ENCODE data around the gene SLC25A11. TPM values are rescaled to one million over a fixed set of nuclear protein-coding genes. Genes with fewer than 3 reads are reported as not detected.

The SLC25A11 gene
- total RNA-seq, 4 donors from 2014 or later: 25.3 to 85.5 (median 27.9) TPM

DNA sequence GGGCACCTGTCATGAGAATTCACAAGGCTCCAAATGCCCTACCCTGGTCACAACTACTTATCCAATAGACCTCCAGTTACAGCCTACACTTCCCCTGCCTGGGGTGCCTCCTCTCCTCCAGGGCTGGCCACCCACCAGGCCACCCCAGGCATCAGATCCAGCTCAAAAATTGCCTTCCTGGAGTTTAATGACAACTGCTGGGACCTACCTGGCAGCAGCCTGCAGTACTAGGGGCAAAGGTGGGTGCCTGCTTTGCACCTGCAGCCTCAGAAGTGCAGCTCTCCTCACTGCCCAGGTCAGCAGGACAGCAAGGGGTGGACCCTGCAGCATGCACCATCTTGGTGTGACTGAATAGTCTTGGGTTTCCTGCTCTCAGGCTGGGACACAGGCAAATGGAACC lies 4.2 kb downstream of the SLC25A11 start:
- TF ChIP-seq, protein P1, sequence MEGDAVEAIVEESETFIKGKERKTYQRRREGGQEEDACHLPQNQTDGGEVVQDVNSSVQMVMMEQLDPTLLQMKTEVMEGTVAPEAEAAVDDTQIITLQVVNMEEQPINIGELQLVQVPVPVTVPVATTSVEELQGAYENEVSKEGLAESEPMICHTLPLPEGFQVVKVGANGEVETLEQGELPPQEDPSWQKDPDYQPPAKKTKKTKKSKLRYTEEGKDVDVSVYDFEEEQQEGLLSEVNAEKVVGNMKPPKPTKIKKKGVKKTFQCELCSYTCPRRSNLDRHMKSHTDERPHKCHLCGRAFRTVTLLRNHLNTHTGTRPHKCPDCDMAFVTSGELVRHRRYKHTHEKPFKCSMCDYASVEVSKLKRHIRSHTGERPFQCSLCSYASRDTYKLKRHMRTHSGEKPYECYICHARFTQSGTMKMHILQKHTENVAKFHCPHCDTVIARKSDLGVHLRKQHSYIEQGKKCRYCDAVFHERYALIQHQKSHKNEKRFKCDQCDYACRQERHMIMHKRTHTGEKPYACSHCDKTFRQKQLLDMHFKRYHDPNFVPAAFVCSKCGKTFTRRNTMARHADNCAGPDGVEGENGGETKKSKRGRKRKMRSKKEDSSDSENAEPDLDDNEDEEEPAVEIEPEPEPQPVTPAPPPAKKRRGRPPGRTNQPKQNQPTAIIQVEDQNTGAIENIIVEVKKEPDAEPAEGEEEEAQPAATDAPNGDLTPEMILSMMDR (IDR thresholded peaks at IDR 0.05; ENCODE audit: low read depth): no peak

DNA sequence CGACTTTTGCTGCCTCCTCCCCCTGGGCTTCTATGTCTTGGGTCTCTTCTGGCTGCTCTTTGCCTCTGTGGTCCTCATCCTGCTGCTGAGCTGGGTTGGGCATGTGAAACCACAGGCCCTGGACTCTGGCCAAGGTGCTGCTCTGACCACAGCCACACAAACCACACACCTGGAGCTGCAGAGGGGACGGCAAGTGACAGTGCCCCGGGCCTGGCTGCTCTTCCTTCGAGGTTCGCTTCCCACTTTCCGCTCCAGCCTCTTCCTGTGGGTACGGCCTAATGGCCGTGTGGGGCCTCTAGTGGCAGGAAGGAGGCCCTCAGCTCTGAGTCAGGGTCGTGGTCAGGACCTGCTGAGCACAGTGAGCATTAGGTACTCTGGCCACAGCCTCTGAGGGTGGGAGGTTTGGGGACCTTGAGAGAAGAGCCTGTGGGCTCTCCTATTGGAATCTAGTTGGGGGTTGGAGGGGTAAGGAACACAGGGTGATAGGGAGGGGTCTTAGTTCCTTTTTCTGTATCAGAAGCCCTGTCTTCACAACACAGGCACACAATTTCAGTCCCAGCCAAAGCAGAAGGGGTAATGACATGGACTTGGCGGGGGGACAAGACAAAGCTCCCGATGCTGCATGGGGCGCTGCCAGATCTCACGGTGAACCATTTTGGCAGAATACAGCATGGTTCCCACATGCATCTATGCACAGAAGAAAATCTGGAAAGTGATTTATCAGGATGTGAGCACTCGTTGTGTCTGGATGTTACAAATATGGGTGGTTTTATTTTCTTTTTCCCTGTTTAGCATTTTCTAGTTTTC lies 5.5 kb downstream of the SLC25A11 start:
- TF ChIP-seq, protein P1 (IDR thresholded peaks at IDR 0.05; ENCODE audit: low read depth): no peak

DNA sequence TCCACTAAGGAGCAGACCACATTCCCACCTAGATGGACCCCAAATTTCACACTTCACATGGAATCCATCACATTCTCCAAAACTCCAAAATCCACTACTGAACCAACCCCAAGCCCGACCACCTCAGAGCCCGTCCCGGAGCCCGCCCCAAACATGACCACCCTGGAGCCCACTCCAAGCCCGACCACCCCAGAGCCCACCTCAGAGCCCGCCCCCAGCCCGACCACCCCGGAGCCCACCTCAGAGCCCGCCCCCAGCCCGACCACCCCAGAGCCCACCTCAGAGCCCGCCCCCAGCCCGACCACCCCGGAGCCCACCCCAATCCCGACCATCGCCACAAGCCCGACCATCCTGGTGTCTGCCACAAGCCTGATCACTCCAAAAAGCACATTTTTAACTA lies 6.2 kb downstream of the SLC25A11 start:
- TF ChIP-seq, protein P1 (IDR thresholded peaks at IDR 0.05; ENCODE audit: low read depth): no peak

DNA sequence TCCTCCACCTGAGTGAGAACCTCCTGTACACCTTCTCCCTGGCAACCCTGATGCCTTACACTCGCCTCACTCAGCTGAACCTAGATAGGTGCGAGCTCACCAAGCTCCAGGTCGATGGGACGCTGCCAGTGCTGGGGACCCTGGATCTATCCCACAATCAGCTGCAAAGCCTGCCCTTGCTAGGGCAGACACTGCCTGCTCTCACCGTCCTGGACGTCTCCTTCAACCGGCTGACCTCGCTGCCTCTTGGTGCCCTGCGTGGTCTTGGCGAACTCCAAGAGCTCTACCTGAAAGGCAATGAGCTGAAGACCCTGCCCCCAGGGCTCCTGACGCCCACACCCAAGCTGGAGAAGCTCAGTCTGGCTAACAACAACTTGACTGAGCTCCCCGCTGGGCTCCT lies 7.1 kb downstream of the SLC25A11 start:
- TF ChIP-seq, protein P1 (IDR thresholded peaks at IDR 0.05; ENCODE audit: low read depth): no peak

DNA sequence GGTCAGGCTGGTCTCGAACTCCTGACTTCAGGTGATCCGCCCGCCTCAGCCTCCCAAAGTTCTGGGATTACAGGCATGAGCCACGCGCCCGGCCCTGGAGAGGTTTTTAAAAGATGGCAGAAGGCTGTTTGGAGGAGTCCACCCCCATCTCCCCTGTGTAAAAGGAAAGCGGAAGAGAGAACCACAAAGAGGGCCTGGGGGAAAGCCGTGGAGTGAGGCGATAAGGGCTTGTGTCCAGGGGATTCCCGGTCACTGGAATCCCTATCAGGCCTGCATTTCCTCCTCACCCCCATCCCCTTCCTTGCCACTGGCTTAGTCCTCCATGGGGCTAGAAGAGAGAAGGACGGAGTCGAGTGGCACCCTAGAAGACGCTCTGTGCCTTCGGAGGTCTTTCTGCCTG lies 7.9 kb downstream of the SLC25A11 start, which contains the start of gene GP1BA:
TSS of gene GP1BA (plus strand) at position 315 of the 400 bp plus-strand sequence. CDS start 328 bp downstream, outside the sequence.
- TF ChIP-seq, protein P1 (IDR thresholded peaks at IDR 0.05; ENCODE audit: low read depth): no peak

DNA sequence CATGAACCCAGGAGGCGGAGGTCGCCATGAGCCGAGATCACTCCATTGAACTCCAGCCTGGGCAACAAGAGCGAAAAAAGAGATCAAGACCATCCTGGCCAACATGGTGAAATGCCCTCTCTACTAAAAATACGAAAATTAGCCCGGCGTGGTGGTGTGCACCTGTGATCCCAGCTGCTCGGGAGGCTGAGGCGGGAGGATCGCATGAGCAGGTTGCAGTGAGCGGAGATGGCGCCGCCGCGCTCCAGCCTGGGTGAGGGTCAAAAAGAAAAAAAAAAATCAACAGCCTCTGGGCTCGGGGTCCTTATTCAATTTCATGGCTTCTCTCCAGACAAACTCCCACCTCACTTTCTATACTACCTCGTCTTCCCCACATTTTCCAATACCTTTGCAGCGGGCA lies 11.0 kb downstream of the SLC25A11 start:
- TF ChIP-seq, protein P1 (IDR thresholded peaks at IDR 0.05; ENCODE audit: low read depth): no peak

DNA sequence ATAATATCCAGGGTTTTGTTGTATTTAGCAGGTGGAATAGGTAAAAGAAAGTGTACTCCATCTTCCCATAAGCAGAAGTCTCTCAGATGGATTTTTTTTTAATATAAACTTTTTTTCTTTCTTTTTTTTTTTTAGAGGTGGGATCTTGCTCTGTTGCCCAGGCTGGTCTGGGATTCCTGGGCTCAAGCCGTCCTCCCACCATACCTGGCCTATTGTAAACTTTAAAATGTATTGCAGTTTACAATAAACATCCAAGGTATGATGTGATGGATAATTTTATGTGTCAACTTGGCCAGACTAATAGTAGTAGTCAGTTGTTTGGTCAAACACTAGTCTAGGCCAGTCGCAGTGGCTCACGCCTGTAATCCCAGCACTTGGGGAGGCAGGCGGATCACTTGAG lies 18.5 kb downstream of the SLC25A11 start:
- TF ChIP-seq, protein P1 (IDR thresholded peaks at IDR 0.05; ENCODE audit: low read depth): no peak
